ENCODE data around the gene NRARP. TPM values are rescaled to one million over a fixed set of nuclear protein-coding genes. Genes with fewer than 3 reads are reported as not detected.

NRARP gene
- total and polyA plus RNA-seq, 2 donors from 2014 or later, result 1.7 to 4.7 TPM

DNA sequence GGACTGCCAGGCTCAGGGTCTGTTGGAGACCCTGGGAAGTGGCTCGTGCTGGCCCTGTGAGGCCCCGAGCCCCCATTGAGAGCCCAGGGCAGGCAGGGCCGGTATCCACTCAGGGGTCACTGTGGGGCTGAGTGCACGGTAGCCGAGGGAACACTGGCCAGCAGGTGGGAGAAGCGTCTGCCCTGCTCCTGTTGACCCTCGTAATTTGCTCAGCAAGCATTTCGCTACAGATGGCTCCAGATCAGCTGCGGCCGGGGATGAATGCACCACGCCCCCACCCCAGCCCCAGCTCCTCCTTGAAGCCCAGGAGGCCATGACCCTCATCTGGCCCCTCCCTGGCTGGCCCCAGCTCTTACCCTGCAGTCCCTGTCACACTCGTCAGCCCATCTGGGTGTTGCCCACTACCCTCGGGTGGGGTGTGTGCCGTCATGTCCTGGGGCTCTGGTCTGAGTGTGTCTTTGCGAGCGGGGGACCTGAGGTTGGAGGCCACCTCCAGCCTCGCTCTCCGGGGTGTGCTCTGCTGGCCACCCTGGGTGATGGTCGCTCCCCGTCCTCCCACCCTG lies 6.1 kb upstream of the NRARP start:
- intact Hi-C loops (cut with DNase I), result no loop called here
- DNase-seq, result peak in 4 of 5 donors; percentile 42 to 77 (median 61)
- Histone ChIP-seq H3K27me3 (ENCODE audit: control insufficient read depth, insufficient read depth, low read length) (no peaks in the 10 kb centered on the region), H3K9me3 (ENCODE audit: control insufficient read depth in 2 of 3, insufficient read depth in 1 of 3, low read length in 3 of 3) (no peaks in the 10 kb centered on the region), H3K9ac (ENCODE audit: low read length in 3 of 3) (no peak overlapping the region), H3K36me3 (ENCODE audit: control insufficient read depth in 2 of 3, insufficient read depth in 3 of 3, low read length in 3 of 3) (no peaks in the 10 kb centered on the region), H3K4me1 (ENCODE audit: control insufficient read depth in 2 of 3, insufficient read depth in 2 of 3, low read depth in 1 of 3, low read length in 3 of 3) (peaks cover 0 to 18% (median 11%) of the 10 kb centered on the region in 3 donors), H3K27ac (ENCODE audit: low read depth in 2 of 2, low read length in 2 of 2) (no peak overlapping the region), H3K4me3 (ENCODE audit: low read length in 3 of 3) (no peak overlapping the region)
- FAIRE-seq, result no peak
- TF ChIP-seq, protein P1, sequence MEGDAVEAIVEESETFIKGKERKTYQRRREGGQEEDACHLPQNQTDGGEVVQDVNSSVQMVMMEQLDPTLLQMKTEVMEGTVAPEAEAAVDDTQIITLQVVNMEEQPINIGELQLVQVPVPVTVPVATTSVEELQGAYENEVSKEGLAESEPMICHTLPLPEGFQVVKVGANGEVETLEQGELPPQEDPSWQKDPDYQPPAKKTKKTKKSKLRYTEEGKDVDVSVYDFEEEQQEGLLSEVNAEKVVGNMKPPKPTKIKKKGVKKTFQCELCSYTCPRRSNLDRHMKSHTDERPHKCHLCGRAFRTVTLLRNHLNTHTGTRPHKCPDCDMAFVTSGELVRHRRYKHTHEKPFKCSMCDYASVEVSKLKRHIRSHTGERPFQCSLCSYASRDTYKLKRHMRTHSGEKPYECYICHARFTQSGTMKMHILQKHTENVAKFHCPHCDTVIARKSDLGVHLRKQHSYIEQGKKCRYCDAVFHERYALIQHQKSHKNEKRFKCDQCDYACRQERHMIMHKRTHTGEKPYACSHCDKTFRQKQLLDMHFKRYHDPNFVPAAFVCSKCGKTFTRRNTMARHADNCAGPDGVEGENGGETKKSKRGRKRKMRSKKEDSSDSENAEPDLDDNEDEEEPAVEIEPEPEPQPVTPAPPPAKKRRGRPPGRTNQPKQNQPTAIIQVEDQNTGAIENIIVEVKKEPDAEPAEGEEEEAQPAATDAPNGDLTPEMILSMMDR (IDR thresholded peaks at IDR 0.05; ENCODE audit: borderline replicate concordance, extremely low read depth, insufficient read depth), result no peak

DNA sequence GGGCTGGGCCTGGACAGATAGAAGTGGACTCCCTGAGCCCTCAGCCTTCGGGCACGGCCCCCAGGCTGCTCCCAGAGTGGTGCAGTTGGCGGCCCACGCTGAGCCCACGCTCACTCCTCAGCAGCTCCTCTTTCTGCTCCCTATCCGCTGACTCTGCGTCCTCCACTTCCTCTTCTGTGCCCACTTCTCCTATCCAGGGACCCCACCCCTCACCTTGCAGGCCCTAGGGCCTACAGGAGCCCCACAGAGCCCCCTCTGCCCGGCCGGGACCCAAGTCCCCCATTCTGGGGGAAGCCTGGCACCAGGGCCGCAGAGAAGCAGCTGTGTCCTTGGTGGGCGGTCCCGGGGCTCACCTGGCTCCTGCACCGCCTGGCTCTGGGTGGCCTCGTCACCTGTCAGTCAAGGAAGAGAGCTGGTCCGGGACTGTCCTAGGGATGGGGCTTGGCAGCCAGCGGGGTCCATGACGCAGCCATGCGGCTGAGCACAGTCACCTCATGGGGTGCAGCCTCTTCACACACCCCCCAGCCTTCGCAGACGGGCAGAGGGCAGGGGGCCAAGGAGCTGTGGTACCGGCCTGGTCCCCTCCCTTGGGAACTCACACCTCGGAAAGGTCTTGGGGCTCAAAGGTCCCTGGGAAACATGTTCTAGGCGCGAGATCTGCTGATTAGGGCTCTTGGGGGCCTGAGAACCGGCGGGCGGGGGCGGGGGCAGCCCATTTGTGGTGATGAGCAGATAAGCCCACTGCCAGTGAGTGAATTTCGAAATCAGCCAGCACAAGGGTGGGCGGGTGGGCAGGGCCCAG lies 5.4 kb upstream of the NRARP start:
- Histone ChIP-seq H3K9ac (ENCODE audit: low read length in 3 of 3) (no peak overlapping the region), H3K4me1 (ENCODE audit: control insufficient read depth in 2 of 3, insufficient read depth in 2 of 3, low read depth in 1 of 3, low read length in 3 of 3) (peaks cover 0 to 18% (median 11%) of the 10 kb centered on the region in 3 donors), H3K4me3 (ENCODE audit: low read length in 3 of 3) (no peak overlapping the region), H3K27ac (ENCODE audit: low read depth in 2 of 2, low read length in 2 of 2) (no peak overlapping the region), H3K9me3 (ENCODE audit: control insufficient read depth in 2 of 3, insufficient read depth in 1 of 3, low read length in 3 of 3) (no peaks in the 10 kb centered on the region), H3K36me3 (ENCODE audit: control insufficient read depth in 2 of 3, insufficient read depth in 3 of 3, low read length in 3 of 3) (no peaks in the 10 kb centered on the region), H3K27me3 (ENCODE audit: control insufficient read depth, insufficient read depth, low read length) (no peaks in the 10 kb centered on the region)
- TF ChIP-seq, protein P1 (IDR thresholded peaks at IDR 0.05; ENCODE audit: borderline replicate concordance, extremely low read depth, insufficient read depth), result no peak
- intact Hi-C loops (cut with DNase I), result no loop called here
- DNase-seq (peak in 2 of 5 donors; percentile 50 to 80), FAIRE-seq (no peak)

- Histone ChIP-seq H3K36me3 (ENCODE audit: control insufficient read depth in 2 of 3, insufficient read depth in 3 of 3, low read length in 3 of 3) (no peaks in the 10 kb centered on the region), H3K27me3 (ENCODE audit: control insufficient read depth, insufficient read depth, low read length) (no peaks in the 10 kb centered on the region), H3K27ac (ENCODE audit: low read depth in 2 of 2, low read length in 2 of 2) (peak overlapping the region in 1 of 2 donors; percentile 78), H3K9ac (ENCODE audit: low read length in 3 of 3) (no peak overlapping the region), H3K9me3 (ENCODE audit: control insufficient read depth in 2 of 3, insufficient read depth in 1 of 3, low read length in 3 of 3) (no peaks in the 10 kb centered on the region), H3K4me3 (ENCODE audit: low read length in 3 of 3) (no peak overlapping the region), H3K4me1 (ENCODE audit: control insufficient read depth in 2 of 3, insufficient read depth in 2 of 3, low read depth in 1 of 3, low read length in 3 of 3) (peaks cover 0 to 18% (median 11%) of the 10 kb centered on the region in 3 donors)
- FAIRE-seq (no peak), DNase-seq (peak in 2 of 5 donors; percentile 71 to 81)
- intact Hi-C loops (cut with DNase I), result no loop called here
- TF ChIP-seq, protein P1 (IDR thresholded peaks at IDR 0.05; ENCODE audit: borderline replicate concordance, extremely low read depth, insufficient read depth), result no peak
Measured at GRCh38 chr9:137306850-137307254, 4.8 kb upstream of the NRARP start.

All from kidney (tissue), 14 donors.